GM11168 (cell line): Measurements from ENCODE around the gene ATPAF1.
"Not testable (repeated sequence)": the region's sequence is repeated elsewhere in the genome, so short reads cannot be mapped to it uniquely, and the experiment has no call there.

Source experiments
- in situ Hi-C: fragments of 300-500 bp; cut with MboI; formaldehyde crosslinking; loops from one replicate; pipeline ENCODE4 v1.12.0; 2022; ENCODE audit warnings: low sequenced_read_pairs; ENCODE audit not compliant: unreplicated experiment

Gene ATPAF1

GRCh38 chr1:46667782-46668760 lies at the start of gene ATPAF1:
Gene ATPAF1, minus strand, starts transcription at chr1:46668364. Its CDS starts 42 bp downstream, at chr1:46668322.
- in situ Hi-C loops, result no loop called here

- in situ Hi-C loops, result loop anchor here (10.0 kb wide), 1 partner anchor 103 kb away; the partner anchor contains the start of gene MOB3C
Observed at GRCh38 chr1:46717654-46718053, 49.5 kb upstream of the ATPAF1 start.

GRCh38 chr1:46714976-46715375 lies 46.8 kb upstream of the ATPAF1 start:
- in situ Hi-C loops, result loop anchor here (10.0 kb wide), 1 partner anchor 100 kb away; the partner anchor contains the start of gene MOB3C

- in situ Hi-C loops, result no loop called here
Observed at GRCh38 chr1:46708121-46708520, 40.0 kb upstream of the ATPAF1 start.

- in situ Hi-C loops, result no loop called here
Observed at GRCh38 chr1:46705408-46705807, 37.2 kb upstream of the ATPAF1 start.

GRCh38 chr1:46703927-46704641 lies 35.9 kb upstream of the ATPAF1 start:
- in situ Hi-C loops, result no loop called here

- in situ Hi-C loops, result no loop called here
Observed at GRCh38 chr1:46699666-46700065, 31.5 kb upstream of the ATPAF1 start.

GRCh38 chr1:46697053-46697452 lies 28.9 kb upstream of the ATPAF1 start:
- in situ Hi-C loops, result no loop called here

- in situ Hi-C loops, result not testable (repeated sequence)
Observed at GRCh38 chr1:46694676-46695075, 26.5 kb upstream of the ATPAF1 start.

- in situ Hi-C loops, result no loop called here
Observed at GRCh38 chr1:46692811-46693770, 24.9 kb upstream of the ATPAF1 start.

- in situ Hi-C loops, result no loop called here
Observed at GRCh38 chr1:46691997-46692790, 24.0 kb upstream of the ATPAF1 start.

GRCh38 chr1:46690931-46691421 lies 22.8 kb upstream of the ATPAF1 start:
- in situ Hi-C loops, result no loop called here

- in situ Hi-C loops, result no loop called here
Observed at GRCh38 chr1:46689897-46690296, 21.7 kb upstream of the ATPAF1 start.

- in situ Hi-C loops, result no loop called here
Observed at GRCh38 chr1:46689356-46689755, 21.2 kb upstream of the ATPAF1 start.

- in situ Hi-C loops, result no loop called here
Observed at GRCh38 chr1:46687921-46688509, 19.9 kb upstream of the ATPAF1 start.

GRCh38 chr1:46687093-46687659 lies 19.0 kb upstream of the ATPAF1 start:
- in situ Hi-C loops, result no loop called here

- in situ Hi-C loops, result no loop called here
Observed at GRCh38 chr1:46686255-46686654, 18.1 kb upstream of the ATPAF1 start.

- in situ Hi-C loops, result no loop called here
Observed at GRCh38 chr1:46684670-46685069, 16.5 kb upstream of the ATPAF1 start.
